ENCODE results near the gene PCBP1.
A peak's percentile ranks its signal among the peaks of the same experiment; 100 is the strongest.
"Not testable (repeated sequence)": the region's sequence is repeated elsewhere in the genome, so short reads cannot be mapped to it uniquely, and the experiment has no call there.

Gene PCBP1

DNA sequence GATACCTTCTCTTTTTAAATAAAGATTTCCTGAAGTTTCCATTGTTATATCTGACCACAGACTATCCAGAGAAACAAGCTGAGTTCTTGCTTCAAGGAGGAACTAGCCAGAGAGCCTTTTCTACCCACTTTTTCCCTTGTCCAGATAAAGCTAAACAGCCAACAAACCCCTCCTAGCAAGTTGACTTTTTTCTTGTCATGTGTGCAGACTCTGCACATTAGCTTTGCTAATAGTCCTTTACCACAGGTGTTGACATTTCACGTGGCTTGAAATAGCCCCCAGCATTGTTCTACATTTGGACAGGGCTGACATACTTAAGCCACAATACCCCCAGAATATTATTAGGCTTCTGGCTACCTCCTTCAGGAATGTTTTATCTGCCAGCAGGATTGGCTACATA lies 40.7 kb downstream of the PCBP1 start:
- DNase-seq: peak; percentile 21

DNA sequence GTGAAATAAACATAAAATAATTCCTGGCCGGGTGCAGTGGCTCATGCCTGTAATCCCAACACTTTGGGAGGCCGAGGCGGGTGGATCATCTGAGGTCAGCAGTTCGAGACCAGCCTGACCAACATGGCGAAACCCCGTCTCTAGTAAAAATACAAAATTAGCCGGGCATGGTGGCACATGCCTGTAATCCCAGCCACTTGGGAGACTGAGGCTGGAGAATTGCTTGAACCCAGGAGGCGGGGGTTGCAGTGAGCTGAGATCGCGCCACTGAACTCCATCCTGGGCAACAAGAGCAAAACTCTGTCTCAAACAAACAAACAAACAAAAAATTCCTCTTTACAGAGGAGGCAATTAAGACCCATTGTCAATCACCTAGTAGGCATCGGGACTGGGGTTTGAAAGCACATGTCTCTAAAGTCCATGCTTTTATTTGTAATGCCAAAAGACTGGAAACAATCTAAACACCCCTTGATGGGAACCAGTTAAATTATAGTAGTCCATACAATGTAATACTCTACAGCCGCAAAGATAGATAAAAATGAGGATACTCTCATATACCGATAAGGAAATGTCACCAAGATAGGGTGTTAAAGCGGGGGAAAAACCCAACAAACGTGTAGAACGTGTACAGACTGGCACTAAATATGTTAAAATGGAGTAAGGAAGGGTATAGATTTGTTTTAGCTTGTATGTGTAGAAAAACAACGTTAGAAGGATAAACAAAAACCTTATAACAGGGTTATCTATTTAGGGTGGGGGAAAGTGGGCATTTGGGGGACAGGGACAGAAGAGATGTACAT lies 44.3 kb downstream of the PCBP1 start:
- not testable (repeated sequence) for DNase-seq

DNA sequence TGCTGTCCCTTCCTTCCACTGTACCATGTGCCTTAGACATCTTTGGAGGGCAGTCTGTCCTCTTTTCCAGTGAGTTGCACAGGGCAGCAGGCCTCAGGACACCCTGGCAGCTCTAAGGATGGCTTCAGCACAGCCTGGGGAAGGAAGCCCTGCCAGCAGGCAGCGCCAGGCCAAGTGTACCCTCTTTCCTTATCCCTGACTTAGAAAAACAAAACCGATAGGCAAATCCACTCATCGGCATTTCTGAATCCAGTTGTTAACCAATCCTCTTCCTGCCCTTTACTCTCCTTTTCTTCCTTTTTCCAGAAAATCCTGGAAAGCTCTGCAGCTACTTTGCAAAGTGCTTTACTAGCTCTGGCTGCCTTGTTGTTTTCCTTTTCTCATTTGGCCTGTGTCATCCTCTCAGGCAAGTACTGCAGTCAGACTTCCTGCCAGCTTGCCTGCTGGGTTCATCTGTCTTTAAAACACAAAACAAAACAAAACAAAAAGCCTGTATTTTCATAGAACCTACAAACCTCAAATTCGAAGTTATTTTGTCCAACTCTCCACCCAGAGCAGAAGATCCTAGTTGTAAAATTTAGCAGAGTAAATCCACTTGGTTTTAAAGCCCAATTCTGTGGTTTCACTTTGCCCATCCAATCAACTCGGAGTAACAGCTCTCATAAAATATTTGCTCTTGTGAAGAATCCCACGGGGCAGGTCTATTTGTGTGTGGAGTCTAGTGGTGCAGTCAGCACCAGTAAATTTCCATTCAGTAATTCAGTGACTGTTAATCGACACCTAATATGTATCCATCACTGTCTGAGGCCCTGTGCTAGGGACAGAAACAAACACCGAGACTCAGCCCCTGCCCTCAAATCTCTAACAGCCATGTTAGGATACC lies 45.2 kb downstream of the PCBP1 start:
- peak; percentile 77 for DNase-seq

DNA sequence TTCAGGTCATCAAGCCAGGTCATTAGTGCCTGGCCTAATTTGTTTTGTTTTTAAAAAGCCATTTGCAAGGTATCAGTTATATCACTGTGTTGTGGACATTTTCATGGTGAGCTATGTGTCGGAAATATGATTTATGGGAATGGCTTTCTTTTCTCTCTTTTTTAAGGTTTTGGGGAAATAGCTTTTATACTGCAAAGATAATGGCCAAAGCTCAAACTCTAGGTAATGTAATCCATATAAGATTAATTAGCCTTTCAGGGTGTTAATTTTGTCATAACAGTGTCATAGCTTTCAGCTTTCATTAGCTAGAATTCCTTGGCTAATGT lies 45.8 kb downstream of the PCBP1 start:
- no peak for DNase-seq

DNA sequence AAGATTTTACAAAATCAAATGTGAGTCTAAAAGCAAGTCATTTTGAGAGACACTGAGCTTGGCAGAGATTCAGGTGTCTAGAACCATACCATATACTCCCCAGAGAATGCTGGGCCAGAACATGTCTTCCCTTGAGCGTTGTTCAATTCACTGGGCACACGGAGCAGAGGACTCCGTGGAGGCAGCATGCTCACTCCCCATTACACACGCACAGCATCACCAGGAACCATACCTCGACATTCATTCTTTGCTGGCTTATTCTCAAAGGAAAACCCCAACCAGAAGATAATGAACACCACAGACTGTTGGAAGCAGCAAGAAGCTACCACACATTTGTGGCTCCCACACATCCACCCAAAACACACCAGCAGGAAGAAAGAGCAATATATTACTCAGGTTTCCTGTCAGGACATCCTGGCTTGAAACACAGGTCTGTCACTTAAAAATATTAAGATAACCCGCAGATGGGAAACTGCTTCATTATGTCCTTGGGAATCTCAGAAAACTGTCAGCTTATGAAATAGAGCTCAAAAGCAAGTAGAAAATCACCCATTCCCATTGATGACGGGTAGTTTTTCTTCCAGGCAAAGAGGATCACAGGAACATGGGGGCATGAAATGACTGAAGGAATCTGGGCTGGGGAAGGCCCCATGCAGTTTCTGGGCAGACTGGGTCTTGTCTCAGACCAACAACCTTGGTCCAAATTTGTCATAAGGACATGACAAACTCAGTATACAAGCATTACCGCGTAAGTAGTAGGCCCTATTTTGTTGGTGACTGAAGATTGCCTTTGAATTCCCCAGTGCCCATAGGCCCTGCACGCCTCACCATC lies 46.4 kb downstream of the PCBP1 start:
- no peak for DNase-seq

DNA sequence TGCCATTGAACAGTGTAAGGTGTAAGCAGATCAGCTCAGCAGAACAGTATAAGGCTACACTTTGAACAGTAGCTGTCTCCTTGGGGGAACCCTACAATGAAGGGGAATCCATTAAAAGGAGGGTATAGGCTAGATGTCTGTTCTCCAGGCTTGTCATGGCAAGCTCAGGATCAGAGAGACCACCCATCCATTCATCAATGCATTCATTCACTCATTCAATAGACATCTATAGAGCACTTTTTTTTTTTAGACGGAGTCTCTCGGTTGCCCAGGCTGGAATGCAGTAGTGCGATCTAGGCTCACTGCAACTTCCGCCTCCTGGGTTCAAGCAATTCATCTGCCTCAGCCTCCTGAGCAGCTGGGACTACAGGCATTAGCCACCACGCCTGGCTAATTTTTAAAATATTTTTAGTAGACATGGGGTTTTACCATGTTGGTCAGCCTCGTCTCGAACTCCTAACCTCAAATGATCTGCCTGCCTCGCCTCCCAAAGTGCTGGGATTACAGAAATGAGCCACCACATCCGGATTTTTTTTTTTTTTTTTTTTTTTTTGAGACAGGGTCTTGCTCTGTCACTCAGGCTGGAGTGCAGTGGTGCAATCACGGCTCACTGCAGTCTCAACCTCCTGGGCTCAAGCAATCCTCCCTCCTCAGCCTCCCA lies 47.2 kb downstream of the PCBP1 start:
- DNase-seq: not testable (repeated sequence)

All from activated effector memory CD4-positive, alpha-beta T cell treated with anti-CD3 and anti-CD28 coated beads, Interleukin-2, amount 50 U/mL, for 16 hours (primary cell).